ENCODE measurements around the gene ZSCAN2. TPM values are rescaled to one million over a fixed set of nuclear protein-coding genes. Genes with fewer than 3 reads are reported as not detected.

ZSCAN2 gene
- total and polyA plus RNA-seq, 2 of the 8 experiments (the other 6 are each of a cell fraction or from before 2014, with no cell fraction given), result 23.6 to 52.4 TPM

GRCh38 chr15:84658788-84659411 is 58.1 kb downstream of the ZSCAN2 start (continued):
- no peak for TF ChIP-seq SIN3A (conservative IDR thresholded peaks at IDR 0.05 in 1 of 2, IDR thresholded peaks at IDR 0.05 in 1 of 2; ENCODE audit: low read depth in 1 of 2, low read length in 2 of 2)
- no peak for TF ChIP-seq SP1 (IDR thresholded peaks at IDR 0.05; ENCODE audit: low read depth, low read length)
- no peak for TF ChIP-seq CHD1 (IDR thresholded peaks at IDR 0.05; ENCODE audit: low read depth, low read length)
- TF ChIP-seq JUND (IDR thresholded peaks at IDR 0.05; ENCODE audit: low read length), result no peak
- TF ChIP-seq POU5F1 (IDR thresholded peaks at IDR 0.05; ENCODE audit: low read depth, low read length), result no peak
- TF ChIP-seq CTCF (IDR thresholded peaks at IDR 0.05; ENCODE audit: control extremely low read depth in 1 of 3, insufficient read depth in 1 of 3, low read depth in 1 of 3, low read length in 3 of 3), result no peak
- no peak for TF ChIP-seq EZH2 (IDR thresholded peaks at IDR 0.05; ENCODE audit: low read depth, low read length, severe bottlenecking)
- no peak for TF ChIP-seq CHD7 (IDR thresholded peaks at IDR 0.05; ENCODE audit: insufficient replicate concordance, low read length)

All from H1 (cell line).